IMR-90 (cell line): Measurements from ENCODE around the gene PTPRN2. TPM values are rescaled to one million over a fixed set of nuclear protein-coding genes. Genes with fewer than 3 reads are reported as not detected.

Experiments used
- ATAC-seq: fragments of 200-7000 bp; cut with Tn5 transposase; 2 replicates; pipeline ENCODE4 v1.9.1; 2020; ENCODE audit warnings: low read depth, mild to moderate bottlenecking, moderate library complexity
- BruUV-seq: library from RNA; stranded (reverse); fragments of 400-500 nt; replicated peaks from 2 replicates; lab custom pipeline; 2021; lab: Mats Ljungman, UMichigan
- CTCF ChIA-PET: fragments of 300-600 bp; formaldehyde crosslinking; extraction: SDS; loops from one replicate; lab custom pipeline; 2021; ENCODE audit warnings: antibody characterized with exemption; lab: Yijun Ruan, JAX
- POLR2A ChIA-PET: fragments of 300-600 bp; sonication (Branson Sonifier 250); formaldehyde crosslinking; loops from one replicate; lab custom pipeline; 2022; ENCODE audit warnings: antibody characterized with exemption; ENCODE audit not compliant: unreplicated experiment; lab: Charles Lee
- DNase-seq: peaks from one replicate; pipeline ENCODE4 v3.0.0; 2013
- H2AFZ ChIP-seq: replicated peaks from 2 replicates; pipeline ENCODE3; 2013; ENCODE audit warnings: low read length, mild to moderate bottlenecking; ENCODE audit not compliant: poor library complexity
- H2AK5ac ChIP-seq: 2 replicates; pipeline ENCODE4 v1.6.1; 2013; ENCODE audit warnings: low read depth, low read length, inconsistent platforms
- H2AK9ac ChIP-seq: replicated peaks from 2 replicates; pipeline ENCODE3; 2013; ENCODE audit warnings: mild to moderate bottlenecking, low read depth, low read length, moderate library complexity; ENCODE audit not compliant: poor library complexity
- H2BK120ac ChIP-seq: 2 replicates; pipeline ENCODE4 v1.6.1; 2013; ENCODE audit warnings: low read depth, low read length, inconsistent platforms
- H2BK15ac ChIP-seq: 3 replicates; pipeline ENCODE4 v1.6.1; 2013; ENCODE audit warnings: low read depth, low read length, inconsistent platforms
- H2BK20ac ChIP-seq: 2 replicates; pipeline ENCODE4 v1.6.1; 2013; ENCODE audit warnings: low read depth, mild to moderate bottlenecking, inconsistent platforms, low read length, moderate library complexity
- H2BK5ac ChIP-seq: 2 replicates; pipeline ENCODE4 v1.6.1; 2013; ENCODE audit warnings: mild to moderate bottlenecking, low read depth, low read length, inconsistent platforms; ENCODE audit not compliant: poor library complexity, severe bottlenecking
- H3K14ac ChIP-seq: replicated peaks from 2 replicates; pipeline ENCODE4 v1.6.1; 2013; ENCODE audit warnings: low read depth, low read length, inconsistent platforms
- H3K18ac ChIP-seq: 2 replicates; pipeline ENCODE4 v1.6.1; 2013; ENCODE audit warnings: low read depth, low read length, control low read depth
- H3K23ac ChIP-seq: 2 replicates; pipeline ENCODE4 v1.6.1; 2013; ENCODE audit warnings: low read depth, low read length, inconsistent platforms
- H3K27ac ChIP-seq: 2 replicates; pipeline ENCODE4 v1.5.1; 2013; ENCODE audit warnings: mild to moderate bottlenecking, control low read depth, low read length; ENCODE audit not compliant: insufficient read depth
- H3K27me3 ChIP-seq: 2 replicates; pipeline ENCODE4 v1.6.1; 2013; ENCODE audit warnings: low read length; ENCODE audit not compliant: control insufficient read depth, insufficient read depth
- H3K36me3 ChIP-seq: 2 replicates; pipeline ENCODE4 v1.6.1; 2013; ENCODE audit warnings: low read length, mixed read lengths; ENCODE audit not compliant: control insufficient read depth, insufficient read depth
- H3K4ac ChIP-seq: 2 replicates; pipeline ENCODE4 v1.6.1; 2013; ENCODE audit warnings: low read depth, low read length, inconsistent platforms
- H3K4me1 ChIP-seq: 2 replicates; pipeline ENCODE4 v1.6.1; 2013; ENCODE audit warnings: low read length, mixed read lengths; ENCODE audit not compliant: control insufficient read depth, insufficient read depth
- H3K4me2 ChIP-seq: 2 replicates; pipeline ENCODE4 v1.6.1; 2013; ENCODE audit warnings: low read depth, mild to moderate bottlenecking, control low read depth, low read length, moderate library complexity
- H3K4me3 ChIP-seq: 2 replicates; pipeline ENCODE4 v1.5.1; 2013; ENCODE audit warnings: low read depth, mild to moderate bottlenecking, control low read depth, low read length, moderate library complexity; ENCODE audit not compliant: insufficient read depth
- H3K56ac ChIP-seq: 2 replicates; pipeline ENCODE4 v1.6.1; 2013; ENCODE audit warnings: low read length, inconsistent platforms; ENCODE audit not compliant: insufficient read depth; ENCODE audit errors: extremely low read depth
- H3K79me1 ChIP-seq, 2 experiments: 2 replicates each; pipeline ENCODE4 v1.6.1; 2013; ENCODE audit warnings: low read length in 2 of 2, inconsistent platforms in 1 of 2, low read depth in 1 of 2
- H3K9ac ChIP-seq: 2 replicates; pipeline ENCODE4 v1.6.1; 2013; ENCODE audit warnings: low read depth, low read length, control low read depth
- H3K9me1 ChIP-seq: 2 replicates; pipeline ENCODE4 v1.6.1; 2013; ENCODE audit warnings: low read length, inconsistent platforms; ENCODE audit not compliant: insufficient read depth
- H3K9me3 ChIP-seq: 2 replicates; pipeline ENCODE4 v1.6.1; 2013; ENCODE audit warnings: low read length; ENCODE audit not compliant: control insufficient read depth, insufficient read depth
- H4K20me1 ChIP-seq: 2 replicates; pipeline ENCODE4 v1.6.1; 2013; ENCODE audit warnings: low read length, inconsistent platforms; ENCODE audit not compliant: insufficient read depth
- H4K5ac ChIP-seq: 2 replicates; pipeline ENCODE4 v1.6.1; 2013; ENCODE audit warnings: mild to moderate bottlenecking, low read depth, low read length, control low read depth
- H4K8ac ChIP-seq, 2 experiments: 2 replicates each; pipeline ENCODE4 v1.6.1; 2013; ENCODE audit warnings: low read depth in 2 of 2, low read length in 2 of 2, control low read depth in 1 of 2, inconsistent platforms in 1 of 2
- H4K91ac ChIP-seq: 2 replicates; pipeline ENCODE4 v1.6.1; 2013; ENCODE audit warnings: low read depth, low read length, inconsistent platforms; ENCODE audit not compliant: insufficient read depth
- BHLHE40 ChIP-seq: fragments of 150-350 bp; IDR thresholded peaks from 2 replicates; pipeline ENCODE4 v1.6.1; 2016; ENCODE audit warnings: mild to moderate bottlenecking, low read depth, low read length
- CEBPB ChIP-seq: IDR thresholded peaks from 2 replicates; pipeline ENCODE4 v1.6.1; 2012; ENCODE audit warnings: low read depth, low read length, improper control_type of control experiment
- MAFK ChIP-seq: IDR thresholded peaks from 2 replicates; pipeline ENCODE4 v1.6.1; 2012; ENCODE audit warnings: low read depth, low read length, improper control_type of control experiment
- MAZ ChIP-seq: IDR thresholded peaks from 2 replicates; pipeline ENCODE4 v1.6.1; 2012; ENCODE audit warnings: low read depth, mild to moderate bottlenecking, low read length, improper control_type of control experiment, moderate library complexity, borderline replicate concordance
- MXI1 ChIP-seq: IDR thresholded peaks from 2 replicates; pipeline ENCODE4 v1.6.1; 2012; ENCODE audit warnings: low read depth, mild to moderate bottlenecking, low read length, moderate library complexity, borderline replicate concordance
- POLR2A ChIP-seq: IDR thresholded peaks from 2 replicates; pipeline ENCODE4 v1.6.1; 2012; ENCODE audit warnings: mild to moderate bottlenecking, low read depth, low read length
- SMC3 ChIP-seq: fragments of 150-350 bp; IDR thresholded peaks from 2 replicates; pipeline ENCODE4 v1.6.1; 2016; ENCODE audit warnings: low read depth, mild to moderate bottlenecking, antibody characterized with exemption, low read length, moderate library complexity
- WGBS, 2 experiments: methylation state at CpG; one replicate each; pipeline versions ENCODE4 v1.1.5 to v1.1.7; 2013; ENCODE audit warnings: missing lambda C conversion rate in 2 of 2; ENCODE audit not compliant: insufficient read length in 1 of 2; ENCODE audit errors: extremely low coverage in 2 of 2; 5-methylcytosine and 5-hydroxymethylcytosine counted together
- dilution Hi-C: fragments of 300-500 bp; cut with HindIII; formaldehyde crosslinking; loops from one replicate; pipeline ENCODE4 v1.14.3; 2018; ENCODE audit warnings: low sequenced_read_pairs; ENCODE audit not compliant: unreplicated experiment
- in situ Hi-C: fragments of 300-500 bp; cut with MboI; formaldehyde crosslinking; loops from 3 replicates; pipeline ENCODE4 v1.14.3; 2019; ENCODE audit warnings: low sequenced_read_pairs, inconsistent platforms, mixed read lengths
- intact Hi-C: fragments of 100-400 bp; cut with micrococcal nuclease; formaldehyde crosslinking; loops from 2 replicates; pipeline ENCODE4 v1.10.0; 2022
- polyA plus RNA-seq, 3 experiments: library from polyadenylated mRNA; depleted of rRNA; stranded (reverse); fragments of >200 nt; gene quantifications; 2 replicates each; pipeline ENCODE4 v1.2.3, GENCODE V29; 2012; ENCODE audit warnings: low replicate concordance in 1 of 3
- total RNA-seq: library from RNA; depleted of rRNA; stranded (reverse); fragments of >200 nt; gene quantifications from 2 replicates; pipeline ENCODE4 v1.2.3, GENCODE V29; 2012

PTPRN2 gene
- total and polyA plus RNA-seq, 2 of the 4 experiments (the other 2 are of a cell fraction) = 0.03 TPM; not detected in 1

- Histone ChIP-seq H3K14ac (no peak overlapping the region), H2BK15ac (no peak overlapping the region), H3K27ac (no peak overlapping the region), H3K4me3 (no peak overlapping the region), H3K36me3 (no peaks in the 10 kb centered on the region), H4K5ac (no peak overlapping the region), H2AFZ (no peak overlapping the region), H3K79me1 (no peaks in the 10 kb centered on the region), H3K56ac (no peak overlapping the region), H3K27me3 (no peaks in the 10 kb centered on the region), H4K8ac (no peak overlapping the region), H2BK120ac (no peak overlapping the region), H2AK9ac (no peak overlapping the region), H3K4me1 (no peaks in the 10 kb centered on the region), H3K9ac (no peak overlapping the region), H4K20me1 (no peaks in the 10 kb centered on the region), H3K18ac (no peak overlapping the region), H3K9me3 (peaks cover 56% of the 10 kb centered on the region), H2AK5ac (no peak overlapping the region), H4K91ac (no peak overlapping the region), H3K9me1 (no peaks in the 10 kb centered on the region), H3K4me2 (no peak overlapping the region), H3K23ac (no peak overlapping the region), H2BK5ac (no peak overlapping the region), H3K4ac (no peak overlapping the region), H2BK20ac (no peak overlapping the region)
- BruUV-seq = no TSS peak
- dilution Hi-C loops = no loop called here
- ATAC-seq (no peak), DNase-seq (no peak)
- CTCF ChIA-PET = no interaction called here
- 20% methylated on average over 1 of the region's 6 CpGs; no CpG with 5 or more reads in 1 of the 2 experiments for WGBS, 2 experiments
- POLR2A ChIA-PET = no interaction called here
- in situ Hi-C loops = no loop called here
- TF ChIP-seq BHLHE40 (no peak), MAFK (no peak), CEBPB (no peak), SMC3 (no peak), MXI1 (no peak), MAZ (no peak), POLR2A (no peak)
- intact Hi-C loops = no loop called here
Measured at GRCh38 chr7:157849341-157849596, 738.4 kb downstream of the PTPRN2 start.
